ENCODE results near the gene COL4A2. TPM values are rescaled to one million over a fixed set of nuclear protein-coding genes. Genes with fewer than 3 reads are reported as not detected.

COL4A2 gene
- total RNA-seq, 4 donors from 2014 or later: 655 to 1,231 (median 912) TPM

DNA sequence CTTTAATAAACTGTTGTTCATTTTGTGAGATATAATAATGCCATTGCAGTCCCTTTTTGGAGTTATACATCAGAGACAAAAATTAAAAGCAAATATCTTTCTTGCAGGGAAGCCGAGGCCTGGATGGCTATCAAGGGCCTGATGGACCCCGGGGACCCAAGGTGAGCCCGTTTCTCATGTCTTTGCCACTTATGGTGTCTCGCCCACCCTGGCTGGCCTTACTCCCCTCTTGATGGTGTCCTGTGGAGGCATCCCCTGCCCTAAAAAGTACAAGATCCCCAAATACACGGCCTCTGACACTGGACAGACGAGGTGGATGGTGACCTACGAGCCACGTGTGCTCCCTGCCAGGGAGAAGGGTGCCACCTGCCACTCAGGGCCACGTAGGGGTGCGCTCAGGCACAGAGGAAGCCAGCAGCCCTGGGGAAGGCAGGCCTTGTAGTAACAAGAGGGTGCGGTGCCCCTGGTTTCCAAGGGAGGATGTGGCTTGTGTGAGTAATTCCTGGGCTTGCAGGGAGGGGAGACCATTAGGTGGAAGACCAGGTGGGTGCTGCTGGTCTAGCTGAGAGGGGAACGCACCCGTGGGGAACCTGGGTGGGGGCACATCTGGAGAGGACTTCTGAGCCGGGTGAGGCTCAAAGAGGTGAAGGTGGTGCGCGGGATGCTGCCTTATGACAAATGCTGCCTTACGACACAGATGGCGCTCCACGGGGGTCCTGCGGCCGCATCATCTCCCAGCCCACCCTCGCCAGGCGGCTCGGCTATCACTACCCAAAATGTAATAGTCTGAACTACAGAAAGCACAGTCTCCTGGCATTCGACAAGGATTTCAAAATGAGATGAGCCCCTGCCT, 138.9 kb downstream of the COL4A2 start:
- TF ChIP-seq, protein P1, sequence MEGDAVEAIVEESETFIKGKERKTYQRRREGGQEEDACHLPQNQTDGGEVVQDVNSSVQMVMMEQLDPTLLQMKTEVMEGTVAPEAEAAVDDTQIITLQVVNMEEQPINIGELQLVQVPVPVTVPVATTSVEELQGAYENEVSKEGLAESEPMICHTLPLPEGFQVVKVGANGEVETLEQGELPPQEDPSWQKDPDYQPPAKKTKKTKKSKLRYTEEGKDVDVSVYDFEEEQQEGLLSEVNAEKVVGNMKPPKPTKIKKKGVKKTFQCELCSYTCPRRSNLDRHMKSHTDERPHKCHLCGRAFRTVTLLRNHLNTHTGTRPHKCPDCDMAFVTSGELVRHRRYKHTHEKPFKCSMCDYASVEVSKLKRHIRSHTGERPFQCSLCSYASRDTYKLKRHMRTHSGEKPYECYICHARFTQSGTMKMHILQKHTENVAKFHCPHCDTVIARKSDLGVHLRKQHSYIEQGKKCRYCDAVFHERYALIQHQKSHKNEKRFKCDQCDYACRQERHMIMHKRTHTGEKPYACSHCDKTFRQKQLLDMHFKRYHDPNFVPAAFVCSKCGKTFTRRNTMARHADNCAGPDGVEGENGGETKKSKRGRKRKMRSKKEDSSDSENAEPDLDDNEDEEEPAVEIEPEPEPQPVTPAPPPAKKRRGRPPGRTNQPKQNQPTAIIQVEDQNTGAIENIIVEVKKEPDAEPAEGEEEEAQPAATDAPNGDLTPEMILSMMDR (IDR thresholded peaks at IDR 0.05; ENCODE audit: low read depth): no peak

DNA sequence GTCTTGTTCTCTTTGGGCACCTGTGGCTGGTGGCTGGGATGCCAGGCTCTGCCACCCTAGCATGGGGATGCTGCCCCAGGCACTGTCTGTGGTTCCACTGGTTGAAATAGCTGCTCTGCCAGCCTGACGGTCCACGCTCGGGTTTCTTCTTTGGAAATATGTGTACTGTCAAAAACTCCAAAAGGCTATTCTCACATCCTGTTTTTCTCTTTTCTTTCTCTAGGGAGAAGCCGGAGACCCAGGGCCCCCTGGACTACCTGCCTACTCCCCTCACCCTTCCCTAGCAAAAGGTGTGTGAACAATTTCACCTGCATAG, 139.4 kb downstream of the COL4A2 start:
- TF ChIP-seq, protein P1 (IDR thresholded peaks at IDR 0.05; ENCODE audit: low read depth): no peak

DNA sequence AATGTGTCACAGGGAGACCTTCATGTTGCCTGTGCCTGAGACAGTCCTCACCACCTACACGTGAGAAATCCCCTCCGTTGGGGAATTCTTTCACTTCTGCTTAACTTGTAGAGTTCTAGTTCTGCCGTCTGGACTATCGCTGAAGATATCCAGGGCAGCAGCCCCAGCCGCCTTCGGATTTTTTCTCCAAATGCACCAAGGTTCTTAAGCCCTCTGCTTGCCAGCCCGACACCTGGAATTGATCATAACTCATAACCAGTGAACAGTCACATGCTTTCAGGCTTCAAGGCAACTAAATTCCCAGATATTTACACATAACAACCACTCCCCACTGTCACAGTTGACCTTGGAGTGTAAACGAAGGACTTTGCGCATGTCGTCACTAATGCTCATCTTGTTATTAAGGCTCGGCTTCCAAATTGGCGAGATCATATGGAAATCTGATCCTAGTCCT, 140.0 kb downstream of the COL4A2 start:
- TF ChIP-seq, protein P1 (IDR thresholded peaks at IDR 0.05; ENCODE audit: low read depth): no peak

DNA sequence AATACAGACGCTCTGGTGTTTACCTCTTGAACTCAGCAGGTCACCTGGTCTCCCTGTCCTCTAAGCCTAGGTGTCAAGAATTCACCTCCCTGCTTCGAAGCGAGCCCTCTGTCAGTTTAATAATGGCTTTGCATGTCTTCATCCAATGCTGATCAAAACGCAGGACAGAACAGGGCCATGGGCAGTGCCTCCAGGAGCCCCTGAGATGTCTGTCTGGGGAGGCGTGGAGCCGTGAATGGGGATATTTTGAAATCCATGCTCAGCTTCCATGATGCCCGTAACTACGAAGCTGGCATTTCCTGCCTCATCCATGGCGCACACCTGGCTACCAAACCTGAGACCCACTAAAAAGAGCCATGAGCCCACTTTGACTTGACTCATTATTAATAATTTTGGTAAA, 140.7 kb downstream of the COL4A2 start:
- TF ChIP-seq, protein P1 (IDR thresholded peaks at IDR 0.05; ENCODE audit: low read depth): no peak

DNA sequence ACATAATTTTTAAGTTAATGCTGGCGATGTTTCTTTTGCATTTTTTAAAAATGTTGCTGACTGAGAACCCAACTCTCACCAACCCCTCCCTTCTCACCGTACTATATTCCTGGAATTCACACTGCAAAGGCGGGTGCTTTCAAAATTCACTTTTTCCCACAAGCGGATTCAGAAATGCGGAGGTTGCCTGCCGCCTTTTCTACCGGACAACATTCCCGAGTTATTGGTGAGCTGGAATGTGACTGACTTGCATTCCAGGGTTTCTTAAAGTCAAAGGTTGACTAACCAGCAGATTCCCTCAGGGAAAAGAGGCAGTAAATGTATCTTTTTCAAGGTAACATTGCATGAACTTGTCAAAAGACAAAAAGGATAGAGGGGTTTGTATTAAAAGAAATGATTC, 141.1 kb downstream of the COL4A2 start:
- TF ChIP-seq, protein P1 (IDR thresholded peaks at IDR 0.05; ENCODE audit: low read depth): no peak

DNA sequence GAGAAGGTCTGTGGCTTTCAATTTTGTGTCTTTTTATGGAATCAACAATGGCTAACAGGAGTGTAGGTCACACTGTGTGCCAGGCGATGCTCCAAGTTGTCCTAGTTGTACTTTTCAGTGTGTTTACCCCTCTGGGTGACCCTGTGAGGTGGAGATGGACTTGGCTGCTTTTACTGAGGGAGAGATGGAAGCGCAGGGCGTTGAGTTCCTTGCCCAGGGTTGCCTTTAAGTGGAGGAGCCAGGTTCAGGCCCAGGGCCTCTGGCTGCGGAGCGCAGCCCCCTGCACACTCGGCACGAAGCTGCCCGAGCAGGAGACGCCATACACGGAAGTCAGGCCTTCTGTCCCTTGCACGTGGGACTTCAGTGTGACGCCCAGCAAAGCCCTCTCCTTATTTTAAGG, 141.6 kb downstream of the COL4A2 start:
- TF ChIP-seq, protein P1 (IDR thresholded peaks at IDR 0.05; ENCODE audit: low read depth): no peak

DNA sequence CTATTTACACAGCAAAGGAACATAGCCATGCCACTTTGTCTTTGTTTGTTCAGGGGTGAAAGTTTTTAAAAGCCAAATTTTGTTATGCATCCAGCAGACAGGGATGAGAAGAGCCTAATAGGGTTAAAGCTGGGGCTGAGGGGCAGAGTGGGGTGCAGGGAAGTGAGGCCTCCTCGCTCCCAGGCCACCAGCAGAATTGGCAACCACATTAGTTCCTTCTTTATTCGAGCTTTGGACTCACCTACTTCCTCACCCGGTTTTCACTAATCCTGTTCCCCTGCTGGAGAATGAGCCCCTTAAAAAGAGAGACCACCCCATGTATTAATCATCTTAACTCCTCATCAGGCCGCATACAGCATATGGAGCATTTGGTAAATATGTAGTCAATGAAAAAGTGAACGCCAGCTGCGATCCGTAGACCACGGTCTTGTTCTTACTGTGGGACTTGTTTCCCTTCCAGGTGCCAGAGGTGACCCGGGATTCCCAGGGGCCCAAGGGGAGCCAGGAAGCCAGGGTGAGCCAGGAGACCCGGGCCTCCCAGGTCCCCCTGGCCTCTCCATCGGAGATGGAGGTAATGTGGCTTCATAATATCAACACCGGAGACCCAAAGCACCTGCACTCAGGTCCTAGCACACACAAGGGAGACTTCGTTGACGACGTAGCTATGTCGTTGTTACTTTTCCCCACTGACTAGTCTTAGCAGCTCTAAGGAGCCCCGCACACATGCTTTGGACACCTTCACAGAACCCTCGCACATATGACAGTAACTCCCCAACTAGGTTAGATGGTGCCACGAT, 142.3 kb downstream of the COL4A2 start:
- TF ChIP-seq, protein P1 (IDR thresholded peaks at IDR 0.05; ENCODE audit: low read depth): no peak
